Measurements from ENCODE around the gene PRDX6.
"Not testable (repeated sequence)": the region's sequence is repeated elsewhere in the genome, so short reads cannot be mapped to it uniquely, and the experiment has no call there.

PRDX6 gene

DNA sequence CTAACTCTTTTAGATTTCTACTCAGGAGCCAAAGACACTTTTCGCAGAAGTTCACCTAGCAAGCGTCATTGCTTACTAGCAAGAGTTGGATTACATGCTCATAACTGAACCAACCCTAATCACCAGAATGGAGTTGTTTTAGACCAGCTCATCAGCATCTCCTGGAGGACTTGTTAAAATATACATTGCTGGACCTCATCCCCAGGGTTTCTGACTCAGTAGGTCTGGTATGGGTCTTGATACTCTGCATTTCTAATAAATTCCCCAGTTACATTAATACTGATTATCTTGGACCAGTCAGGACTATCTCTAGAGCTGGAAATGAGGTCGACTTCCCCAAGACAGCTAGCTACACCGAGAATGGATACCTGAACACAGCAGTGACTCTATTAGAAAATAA is 9.7 kb upstream of the PRDX6 start:
- no peak for DNase-seq (ENCODE audit: low read depth)

GRCh38 chr1:173469656-173470055 is 7.5 kb upstream of the PRDX6 start:
- no peak for DNase-seq (ENCODE audit: low read depth)

DNA sequence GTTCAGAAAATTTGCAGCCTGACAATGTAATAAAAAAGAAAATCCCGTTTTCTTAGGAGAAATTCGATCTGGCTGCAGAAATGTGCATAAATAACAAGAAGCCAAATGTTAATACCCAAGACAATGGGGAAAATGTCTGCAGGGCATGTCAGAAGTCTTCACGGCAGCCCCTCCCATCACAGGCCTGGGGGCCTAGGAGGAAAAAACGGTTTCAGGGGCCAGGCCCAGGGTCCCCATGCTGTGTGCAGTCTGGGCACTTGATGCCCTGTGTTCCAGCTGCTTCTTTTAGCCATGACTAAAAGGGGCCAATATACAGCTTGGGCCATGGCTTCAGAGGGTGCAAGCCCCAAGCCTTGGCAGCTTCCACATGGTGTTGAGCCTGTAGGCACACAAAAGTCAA is 6.5 kb upstream of the PRDX6 start:
- no peak for DNase-seq (ENCODE audit: low read depth)

GRCh38 chr1:173473599-173474011 is 3.5 kb upstream of the PRDX6 start:
- no peak for DNase-seq (ENCODE audit: low read depth)

- DNase-seq (ENCODE audit: low read depth): no peak
Observed at GRCh38 chr1:173474097-173474779, 2.9 kb upstream of the PRDX6 start.

GRCh38 chr1:173474780-173475421 is 2.2 kb upstream of the PRDX6 start:
- DNase-seq (ENCODE audit: low read depth): not testable (repeated sequence)

DNA sequence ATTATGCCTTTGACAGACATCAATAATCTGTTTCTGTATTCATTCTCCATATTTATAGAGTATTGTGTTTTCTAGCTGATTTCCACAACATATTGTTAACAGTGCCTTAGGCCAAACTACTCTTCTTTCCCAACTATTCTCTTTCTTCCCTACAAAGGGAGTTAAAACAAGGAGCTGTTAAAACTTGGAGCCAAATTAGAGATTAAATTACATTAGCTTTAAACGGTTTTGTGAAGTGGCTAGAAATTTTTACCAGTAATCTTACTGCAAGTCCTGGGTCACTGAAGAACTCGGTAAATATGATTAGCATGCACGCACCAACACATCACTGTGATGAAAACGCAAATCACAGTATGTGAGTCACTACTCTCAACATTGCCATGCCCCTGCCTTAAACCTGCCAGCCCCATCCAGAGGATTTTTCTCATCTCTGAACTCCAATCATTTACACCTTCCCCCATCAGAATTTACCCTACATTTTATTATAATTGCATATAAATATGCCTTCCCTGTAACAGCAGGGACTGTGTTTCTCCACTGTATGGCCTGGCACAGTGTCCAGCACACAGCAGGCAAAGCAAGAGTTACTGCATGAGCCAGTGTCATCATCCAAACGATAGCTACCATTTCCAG is 1.5 kb upstream of the PRDX6 start:
- no peak for DNase-seq (ENCODE audit: low read depth)

DNA sequence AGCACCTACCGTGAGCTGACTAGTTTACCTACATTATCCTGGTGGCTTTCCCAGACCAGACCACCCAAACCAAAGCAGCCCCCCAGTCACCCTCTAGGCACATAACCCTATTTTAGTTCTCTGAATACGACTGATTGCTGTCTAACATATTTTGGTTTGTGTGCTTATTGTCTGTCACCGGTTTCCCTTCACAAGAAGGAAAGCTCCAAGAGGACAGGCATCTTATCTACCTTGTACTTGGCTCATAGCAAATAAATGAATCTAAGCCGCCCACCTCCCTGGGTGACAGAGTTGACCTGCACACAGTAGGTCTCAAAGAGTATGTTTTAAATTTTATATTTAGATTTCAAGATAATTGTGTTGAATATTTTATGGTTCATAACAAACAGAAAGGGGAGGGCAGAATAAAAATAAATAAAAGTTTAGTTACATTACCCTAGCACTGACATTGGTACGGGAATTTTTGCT is 904 bp upstream of the PRDX6 start:
- no peak for DNase-seq (ENCODE audit: low read depth)

- peak; percentile 69 for DNase-seq (ENCODE audit: low read depth)
Observed at GRCh38 chr1:173476665-173477285, 360 bp upstream of the PRDX6 start.

DNA sequence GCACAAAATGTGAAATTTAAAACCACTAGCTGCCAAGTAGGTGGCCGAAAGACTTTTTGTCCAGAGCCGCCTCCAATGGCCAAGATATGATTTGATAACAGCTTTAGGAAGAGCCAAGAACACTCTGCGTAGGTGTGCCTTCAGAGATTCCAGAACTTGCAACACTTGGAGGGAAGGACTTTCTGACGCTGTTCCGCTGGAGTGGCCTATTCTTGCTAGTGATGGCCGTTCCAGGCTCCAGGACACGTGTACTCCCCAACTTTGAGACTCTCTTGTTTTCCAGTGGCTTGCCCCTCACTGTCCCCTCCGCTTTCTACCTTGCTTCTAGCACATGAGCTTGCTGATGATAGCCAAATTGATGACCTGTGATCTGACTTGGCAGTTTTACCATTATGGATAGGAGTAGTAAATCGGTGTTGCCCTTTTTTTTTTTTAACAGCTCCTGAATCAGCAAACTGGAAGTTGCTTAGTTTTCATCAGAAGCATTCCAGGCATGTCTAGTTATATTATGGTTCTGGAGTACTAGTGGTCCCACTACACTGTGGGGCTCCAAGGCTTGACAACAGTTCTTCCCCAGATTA is 1.0 kb downstream of the PRDX6 start:
- DNase-seq (ENCODE audit: low read depth): no peak

GRCh38 chr1:173479649-173480048 is 2.5 kb downstream of the PRDX6 start:
- DNase-seq (ENCODE audit: low read depth): no peak

DNA sequence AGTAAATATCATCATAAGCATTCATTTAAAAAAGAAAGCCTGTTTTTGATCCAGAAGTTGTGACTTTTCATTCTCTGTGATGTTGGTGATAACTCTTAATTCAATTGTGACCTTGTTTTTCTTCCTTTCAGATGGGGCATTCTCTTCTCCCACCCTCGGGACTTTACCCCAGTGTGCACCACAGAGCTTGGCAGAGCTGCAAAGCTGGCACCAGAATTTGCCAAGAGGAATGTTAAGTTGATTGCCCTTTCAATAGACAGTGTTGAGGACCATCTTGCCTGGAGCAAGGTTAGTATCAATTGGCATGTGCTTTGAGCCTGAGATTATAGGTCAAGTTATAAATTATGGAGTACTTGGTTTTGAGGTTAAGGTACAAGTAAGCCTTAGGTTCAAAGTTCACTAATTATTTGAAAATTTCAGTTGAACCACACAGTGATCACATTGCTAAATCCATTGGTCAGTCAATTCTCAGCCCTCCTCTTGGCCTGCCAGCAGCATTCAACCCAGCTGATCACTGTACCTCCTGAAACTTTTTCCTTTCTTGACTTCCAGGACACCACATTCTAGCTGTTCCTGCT is 4.1 kb downstream of the PRDX6 start:
- DNase-seq (ENCODE audit: low read depth): no peak

GRCh38 chr1:173482683-173483082 is 5.5 kb downstream of the PRDX6 start:
- no peak for DNase-seq (ENCODE audit: low read depth)

DNA sequence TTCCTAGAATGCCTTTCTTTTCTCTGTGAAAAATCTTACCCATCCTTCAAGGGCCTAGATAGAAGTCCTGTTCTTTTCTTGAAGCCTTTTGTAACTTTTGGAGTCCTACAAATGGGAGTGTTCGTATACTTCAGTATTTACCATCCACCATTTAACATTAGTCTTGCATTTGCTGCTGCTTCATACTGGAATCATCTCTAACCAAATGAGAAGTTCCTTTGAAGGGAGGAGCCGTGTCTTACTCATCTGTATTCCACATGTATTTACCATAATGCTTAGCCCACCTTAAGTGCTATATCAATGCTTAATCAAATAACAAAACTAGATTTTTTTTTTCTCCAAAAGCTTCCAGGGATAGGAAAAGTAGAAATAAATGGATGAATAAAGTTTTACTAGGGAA is 7.1 kb downstream of the PRDX6 start:
- no peak for DNase-seq (ENCODE audit: low read depth)

DNA sequence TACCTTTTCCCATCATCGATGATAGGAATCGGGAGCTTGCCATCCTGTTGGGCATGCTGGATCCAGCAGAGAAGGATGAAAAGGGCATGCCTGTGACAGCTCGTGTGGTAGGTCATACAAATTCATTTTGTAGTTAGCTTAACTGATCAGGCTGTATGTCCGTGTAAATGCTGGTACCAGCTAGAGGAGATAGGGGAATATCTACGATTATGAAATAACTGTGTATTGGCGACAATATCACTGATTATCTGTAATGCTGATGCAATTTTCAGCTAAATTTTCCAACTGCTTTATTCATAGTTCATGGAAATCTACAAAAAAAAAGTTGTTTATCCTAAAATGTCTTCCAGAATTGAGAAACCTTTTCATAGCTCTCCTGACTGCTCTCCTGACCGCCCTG is 8.3 kb downstream of the PRDX6 start:
- no peak for DNase-seq (ENCODE audit: low read depth)

DNA sequence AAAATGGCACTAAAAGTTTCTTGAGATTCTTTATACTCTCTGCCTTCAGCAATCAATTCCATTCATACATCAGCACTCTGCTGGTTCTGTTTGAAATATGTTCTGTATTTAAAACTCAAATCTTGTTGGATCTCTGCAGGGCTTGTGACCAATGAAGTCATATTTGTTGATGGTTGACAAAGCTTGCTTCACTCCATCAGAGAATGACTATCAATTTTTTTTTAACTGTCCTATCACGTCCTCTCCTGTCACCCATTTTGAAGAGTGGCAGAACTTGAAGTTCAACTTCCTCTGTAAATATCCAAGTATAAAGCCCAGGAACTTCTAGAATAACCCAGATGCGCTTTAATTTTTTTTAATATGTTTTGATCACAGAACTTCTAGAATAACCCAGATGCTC is 10.9 kb downstream of the PRDX6 start:
- DNase-seq (ENCODE audit: low read depth): no peak

DNA sequence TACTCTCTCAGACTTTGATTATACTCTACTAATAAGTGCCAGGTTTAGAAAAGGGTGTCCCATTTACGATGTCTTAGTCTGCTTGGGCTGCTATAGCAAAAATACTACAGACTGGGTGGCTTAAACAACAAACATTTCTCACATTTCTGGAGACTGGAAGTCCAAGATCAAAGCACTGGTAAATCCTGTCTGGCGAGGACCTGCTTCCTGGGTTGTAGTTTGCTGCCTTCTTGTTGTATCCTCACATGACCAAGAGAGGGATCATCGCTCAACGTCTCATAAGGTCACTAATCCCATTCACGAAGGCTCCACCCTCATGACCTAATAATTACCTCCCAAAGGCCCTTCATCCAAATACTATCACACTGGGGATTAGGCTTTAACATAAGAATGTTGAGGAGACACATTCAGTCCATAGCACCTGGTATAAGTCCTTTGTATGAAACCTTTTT is 12.0 kb downstream of the PRDX6 start:
- DNase-seq (ENCODE audit: low read depth): no peak

- DNase-seq (ENCODE audit: low read depth): no peak
Observed at GRCh38 chr1:173489929-173490328, 12.8 kb downstream of the PRDX6 start.

- DNase-seq (ENCODE audit: low read depth): no peak
Observed at GRCh38 chr1:173491508-173491907, 14.4 kb downstream of the PRDX6 start.

- not testable (repeated sequence) for DNase-seq (ENCODE audit: low read depth)
Observed at GRCh38 chr1:173493125-173493524, 16.0 kb downstream of the PRDX6 start.

DNA sequence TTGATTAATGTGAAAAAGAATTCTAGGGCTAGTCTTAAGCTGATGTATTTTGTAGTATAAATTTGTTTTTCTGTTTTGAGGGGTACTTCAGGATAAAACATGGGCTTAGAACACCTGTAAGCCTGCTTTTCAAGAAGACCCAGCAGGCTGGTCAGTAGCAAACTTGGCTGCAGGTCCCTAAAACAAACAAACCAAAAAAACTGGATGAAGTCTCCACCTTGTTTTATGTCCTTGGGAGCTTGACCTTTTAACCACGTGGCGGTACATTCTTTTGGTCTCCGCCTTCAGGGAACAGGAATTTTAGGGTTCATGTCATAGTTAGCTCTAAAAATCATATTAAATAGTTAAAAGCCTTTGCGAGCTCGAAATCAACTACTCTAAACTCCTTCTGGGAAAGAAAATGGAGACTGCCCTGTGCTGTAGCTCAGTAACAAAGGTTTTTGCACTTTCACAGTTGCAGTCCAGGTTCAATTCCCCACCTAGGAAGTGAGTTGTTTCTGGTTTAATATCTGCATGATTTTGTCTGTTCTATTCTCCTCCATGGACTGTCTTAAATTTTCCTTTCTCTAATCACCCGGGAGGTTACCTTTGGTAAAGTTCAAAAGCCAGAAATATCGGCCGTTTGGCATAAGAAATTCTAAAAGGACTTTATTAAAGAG is 18.6 kb downstream of the PRDX6 start:
- DNase-seq (ENCODE audit: low read depth): no peak
